HepG2 (cell line): ENCODE results near the gene CARS2. TPM values are rescaled to one million over a fixed set of nuclear protein-coding genes. Genes with fewer than 3 reads are reported as not detected.

Experiments
- AKAP8 ChIP-seq: sonication (generic); formaldehyde crosslinking; IDR thresholded peaks from 2 replicates; pipeline ENCODE4 v1.5.1; 2020; ENCODE audit warnings: mild to moderate bottlenecking, missing genetic modification reagents
- EED ChIP-seq: sonication (generic); formaldehyde crosslinking; IDR thresholded peaks from 2 replicates; pipeline ENCODE4 v1.5.0; 2020; ENCODE audit warnings: mild to moderate bottlenecking, missing genetic modification reagents
- FUBP1 ChIP-seq: sonication (generic); formaldehyde crosslinking; IDR thresholded peaks from 2 replicates; pipeline ENCODE4 v1.5.1; 2020; ENCODE audit warnings: missing genetic modification reagents, mild to moderate bottlenecking, borderline replicate concordance
- HDAC1 ChIP-seq: sonication (generic); formaldehyde crosslinking; IDR thresholded peaks from 2 replicates; pipeline ENCODE4 v1.5.1; 2020; ENCODE audit warnings: mild to moderate bottlenecking, missing genetic modification reagents
- IKZF1 ChIP-seq: fragments of 450-650 bp; IDR thresholded peaks from 2 replicates; pipeline ENCODE4 v1.7.1; 2016
- KMT2A ChIP-seq: sonication (generic); formaldehyde crosslinking; IDR thresholded peaks from 2 replicates; pipeline ENCODE4 v1.4.0; 2020; ENCODE audit warnings: missing genetic modification reagents
- MIER2 ChIP-seq: IDR thresholded peaks from 2 replicates; pipeline ENCODE4 v1.6.1; 2016; ENCODE audit warnings: missing biosample characterization, missing genetic modification reagents
- NBN ChIP-seq: fragments of 450-650 bp; conservative IDR thresholded peaks from 2 replicates; pipeline ENCODE4 v1.6.1; 2017
- POGZ ChIP-seq: sonication (generic); formaldehyde crosslinking; IDR thresholded peaks from 2 replicates; pipeline ENCODE4 v1.4.0; 2020; ENCODE audit warnings: mild to moderate bottlenecking, missing genetic modification reagents
- RERE ChIP-seq: IDR thresholded peaks from 2 replicates; pipeline ENCODE4 v1.6.1; 2016; ENCODE audit warnings: low read depth, missing genetic modification reagents, missing compliant biosample characterization
- SP2 ChIP-seq: sonication (generic); formaldehyde crosslinking; IDR thresholded peaks from 2 replicates; pipeline ENCODE4 v1.5.1; 2020; ENCODE audit warnings: mild to moderate bottlenecking, missing genetic modification reagents
- TARDBP ChIP-seq: sonication (generic); formaldehyde crosslinking; IDR thresholded peaks from 2 replicates; pipeline ENCODE4 v1.8.0; 2022; ENCODE audit warnings: mild to moderate bottlenecking, missing genetic modification reagents
- U2AF1 ChIP-seq: fragments of 200-400 bp; formaldehyde crosslinking; optimal IDR thresholded peaks from 2 replicates; pipeline ENCODE3; 2017; ENCODE audit warnings: mild to moderate bottlenecking, low read depth, low read length
- ZFP1 ChIP-seq: IDR thresholded peaks from 2 replicates; pipeline ENCODE4 v1.6.1; 2016
- ZIK1 ChIP-seq: sonication (generic); formaldehyde crosslinking; IDR thresholded peaks from 2 replicates; pipeline ENCODE4 v1.5.0; 2020; ENCODE audit warnings: mild to moderate bottlenecking, low read depth, missing genetic modification reagents, borderline replicate concordance
- ZNF101 ChIP-seq: sonication (generic); formaldehyde crosslinking; IDR thresholded peaks from 2 replicates; pipeline ENCODE4 v1.4.0; 2020; ENCODE audit warnings: mild to moderate bottlenecking, low read depth, missing genetic modification reagents, borderline replicate concordance
- ZNF563 ChIP-seq: sonication (generic); formaldehyde crosslinking; IDR thresholded peaks from 2 replicates; pipeline ENCODE4 v1.8.0; 2022; ENCODE audit warnings: mild to moderate bottlenecking, moderate library complexity, missing genetic modification reagents
- ZNF614 ChIP-seq: IDR thresholded peaks from 2 replicates; pipeline ENCODE4 v1.6.1; 2018; ENCODE audit warnings: missing biosample characterization, missing genetic modification reagents, inconsistent platforms, borderline replicate concordance
- polyA plus RNA-seq, 8 experiments: library from polyadenylated mRNA; depleted of rRNA in 3 of 8; stranded (reverse) in 7 of 8; unstranded in 1 of 8; fragments of >200 nt; fragmentation: Illumina TruSeq in 4 of 8; extraction: Trizol in 4 of 8; gene quantifications; 2 replicates each; pipeline versions ENCODE4 v1.2.1 to v1.2.3, GENCODE V29; 2011 to 2016; ENCODE audit warnings: low read depth in 4 of 8, missing spikeins in 1 of 8, mixed read lengths in 1 of 8; ENCODE audit not compliant: insufficient read depth in 1 of 8
- total RNA-seq, 5 experiments: library from RNA; depleted of rRNA; stranded (reverse); fragments of >200 nt; fragmentation: Illumina TruSeq; extraction: Trizol; gene quantifications; 2 replicates each; pipeline ENCODE4 v1.2.3, GENCODE V29; 2016; ENCODE audit warnings: low read depth in 1 of 5
- TF ChIP-seq, protein P1 (sequence below), 2 experiments: sonication (generic) in 1 of 2; formaldehyde crosslinking in 1 of 2; IDR thresholded peaks; 2 replicates each; pipeline versions ENCODE4 v1.5.1 to v1.6.1; 2011 to 2020; ENCODE audit warnings: borderline replicate concordance in 1 of 2, low read depth in 1 of 2, low read length in 1 of 2, mild to moderate bottlenecking in 1 of 2, missing genetic modification reagents in 1 of 2, moderate library complexity in 1 of 2
- TF ChIP-seq, protein P2 (sequence below): IDR thresholded peaks from 2 replicates; pipeline ENCODE4 v1.6.1; 2016; ENCODE audit warnings: missing genetic modification reagents, missing compliant biosample characterization

CARS2 gene
- total and polyA plus RNA-seq, 2 of the 13 experiments (the other 11 are each of a cell fraction or from before 2014, with no cell fraction given): 41.1 to 59.3 TPM

DNA sequence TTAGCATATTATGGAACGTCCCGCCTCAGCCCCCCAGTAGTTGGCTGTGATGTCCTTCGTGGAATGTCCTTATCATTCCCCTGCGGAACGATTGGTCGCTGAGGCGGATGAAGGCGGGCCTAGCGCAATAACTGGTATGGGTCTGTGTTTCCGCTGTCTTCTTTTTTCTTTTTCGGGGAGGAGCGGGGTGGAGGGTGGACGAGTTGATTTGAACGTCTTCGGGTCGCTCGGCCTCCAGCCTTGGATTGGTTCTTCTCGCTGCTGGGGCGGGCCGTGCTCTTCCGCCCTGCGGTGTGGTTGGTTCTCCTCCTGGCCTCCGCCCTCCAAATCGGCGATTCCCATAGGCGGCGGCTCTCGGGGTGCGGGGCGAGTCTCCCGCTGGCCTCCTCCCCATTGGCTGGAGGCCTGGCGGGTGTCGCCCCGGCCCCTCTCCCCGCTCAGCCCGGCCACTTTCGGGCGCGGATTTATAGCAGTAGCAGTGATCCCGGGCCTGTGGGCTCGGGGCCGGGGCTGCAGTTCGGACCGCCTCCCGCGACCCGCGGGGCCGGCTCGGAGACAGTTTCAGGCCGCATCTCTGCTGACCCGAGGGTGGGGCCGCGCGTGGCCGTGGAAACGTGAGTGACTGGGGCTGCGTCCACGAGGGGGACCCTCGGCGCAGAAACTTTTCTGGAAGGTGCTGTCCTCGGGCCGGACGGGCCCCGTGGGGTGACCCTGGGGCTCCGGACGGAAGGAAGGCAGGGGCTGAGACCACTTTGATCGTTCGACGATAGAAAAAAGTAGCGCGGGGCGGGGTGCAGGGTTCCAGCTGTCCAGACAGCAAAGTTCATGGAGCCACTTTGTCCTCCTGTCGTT is 9.7 kb upstream of the CARS2 start (continued):
- no peak for TF ChIP-seq AKAP8
- TF ChIP-seq, protein P1, sequence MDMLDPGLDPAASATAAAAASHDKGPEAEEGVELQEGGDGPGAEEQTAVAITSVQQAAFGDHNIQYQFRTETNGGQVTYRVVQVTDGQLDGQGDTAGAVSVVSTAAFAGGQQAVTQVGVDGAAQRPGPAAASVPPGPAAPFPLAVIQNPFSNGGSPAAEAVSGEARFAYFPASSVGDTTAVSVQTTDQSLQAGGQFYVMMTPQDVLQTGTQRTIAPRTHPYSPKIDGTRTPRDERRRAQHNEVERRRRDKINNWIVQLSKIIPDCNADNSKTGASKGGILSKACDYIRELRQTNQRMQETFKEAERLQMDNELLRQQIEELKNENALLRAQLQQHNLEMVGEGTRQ (IDR thresholded peaks at IDR 0.05; ENCODE audit: low read depth, low read length): no peak
- TF ChIP-seq, protein P1 (CRISPR knock-in tag; IDR thresholded peaks at IDR 0.05; ENCODE audit: borderline replicate concordance): no peak
- no peak; the same call in 1 of the 2 replicates for TF ChIP-seq TARDBP (CRISPR knock-in tag)
- TF ChIP-seq MIER2 (CRISPR knock-in tag): no peak
- no peak for TF ChIP-seq NBN
- peak; percentile 25 for TF ChIP-seq POGZ (CRISPR knock-in tag)
- TF ChIP-seq HDAC1 (CRISPR knock-in tag): peak; percentile 58
- no peak for TF ChIP-seq RERE (CRISPR knock-in tag)
- TF ChIP-seq ZNF563: no peak
- TF ChIP-seq ZFP1 (CRISPR knock-in tag): no peak; the same call in 1 of the 2 replicates
- peak; percentile 96 for TF ChIP-seq SP2 (CRISPR knock-in tag)
- no peak for TF ChIP-seq U2AF1
- TF ChIP-seq, protein P2, sequence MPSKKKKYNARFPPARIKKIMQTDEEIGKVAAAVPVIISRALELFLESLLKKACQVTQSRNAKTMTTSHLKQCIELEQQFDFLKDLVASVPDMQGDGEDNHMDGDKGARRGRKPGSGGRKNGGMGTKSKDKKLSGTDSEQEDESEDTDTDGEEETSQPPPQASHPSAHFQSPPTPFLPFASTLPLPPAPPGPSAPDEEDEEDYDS (CRISPR knock-in tag): peak; percentile 99
- 0 out of 2 replicates have a peak, but pooled peaks have one; percentile 31 for TF ChIP-seq FUBP1 (CRISPR knock-in tag)
- TF ChIP-seq EED (CRISPR knock-in tag): no peak
- peak; percentile 90 for TF ChIP-seq KMT2A (CRISPR knock-in tag)
- no peak for TF ChIP-seq ZNF101 (CRISPR knock-in tag)
- TF ChIP-seq ZIK1 (CRISPR knock-in tag): no peak
- TF ChIP-seq ZNF614: no peak
- no peak for TF ChIP-seq IKZF1
